ENCODE results near the gene POTEF.
"Not testable (repeated sequence)": the region's sequence is repeated elsewhere in the genome, so short reads cannot be mapped to it uniquely, and the experiment has no call there.

POTEF gene

GRCh38 chr2:130128464-130128863, 558 bp downstream of the POTEF start:
- not testable (repeated sequence) for DNase-seq (ENCODE audit: low read depth in 2 of 2)

GRCh38 chr2:130127726-130128125, 1.3 kb downstream of the POTEF start:
- DNase-seq (ENCODE audit: low read depth in 2 of 2), result not testable (repeated sequence)

GRCh38 chr2:130120924-130121323, 8.1 kb downstream of the POTEF start:
- not testable (repeated sequence) for DNase-seq (ENCODE audit: low read depth in 2 of 2)

GRCh38 chr2:130102597-130103363, 26.2 kb downstream of the POTEF start:
- DNase-seq (ENCODE audit: low read depth in 2 of 2), result not testable (repeated sequence)

GRCh38 chr2:130062645-130063044, 66.4 kb downstream of the POTEF start:
- not testable (repeated sequence) for DNase-seq (ENCODE audit: low read depth in 2 of 2)

GRCh38 chr2:130059982-130060381, 69.0 kb downstream of the POTEF start:
- not testable (repeated sequence) for DNase-seq (ENCODE audit: low read depth in 2 of 2)

GRCh38 chr2:130056336-130056735, 72.7 kb downstream of the POTEF start:
- DNase-seq (ENCODE audit: low read depth in 2 of 2), result not testable (repeated sequence)

GRCh38 chr2:130053217-130053911, 75.7 kb downstream of the POTEF start:
- DNase-seq (ENCODE audit: low read depth in 2 of 2), result not testable (repeated sequence)

- not testable (repeated sequence) for DNase-seq (ENCODE audit: low read depth in 2 of 2)
Observed at GRCh38 chr2:130052376-130052775, 76.6 kb downstream of the POTEF start.

GRCh38 chr2:130048422-130048821, 80.6 kb downstream of the POTEF start:
- DNase-seq (ENCODE audit: low read depth in 2 of 2), result not testable (repeated sequence)

- not testable (repeated sequence) for DNase-seq (ENCODE audit: low read depth in 2 of 2)
Observed at GRCh38 chr2:130038265-130038603, 90.8 kb downstream of the POTEF start.

GRCh38 chr2:130025931-130026330, 103.1 kb downstream of the POTEF start:
- DNase-seq (ENCODE audit: low read depth in 2 of 2), result not testable (repeated sequence)

All from stimulated activated CD8-positive, alpha-beta memory T cell treated with anti-CD3 and anti-CD28 coated beads, Interleukin-2, amount 100 ng/mL, for 48 hours (primary cell).